Hematopoietic multipotent progenitor cell (in vitro differentiated cells): ENCODE measurements around the gene MAPKAP1. TPM values are rescaled to one million over a fixed set of nuclear protein-coding genes. Genes with fewer than 3 reads are reported as not detected.

Experiments used
- DNase-seq, 3 donors: peaks; one replicate each; pipeline ENCODE4 v3.0.0-alpha.2; 2011 to 2015; ENCODE audit warnings: low read depth in 2 of 3, low spot score in 2 of 3
- total RNA-seq: library from RNA; depleted of rRNA; stranded (reverse); fragments of >200 nt; gene quantifications from one replicate; pipeline ENCODE4 v1.2.3, GENCODE V29; 2012

Gene MAPKAP1
- total RNA-seq, 1 donor = 52.2 TPM

GRCh38 chr9:125612616-125613015, 94.4 kb downstream of the MAPKAP1 start:
- no peak for DNase-seq

GRCh38 chr9:125611121-125611765, 95.8 kb downstream of the MAPKAP1 start:
- no peak for DNase-seq

GRCh38 chr9:125609744-125610143, 97.3 kb downstream of the MAPKAP1 start:
- no peak for DNase-seq

GRCh38 chr9:125608489-125609224, 98.4 kb downstream of the MAPKAP1 start:
- no peak for DNase-seq

- DNase-seq = no peak
These were observed 102.8 kb downstream of the MAPKAP1 start for GRCh38 chr9:125604196-125604595.

- DNase-seq = no peak
These were observed 103.5 kb downstream of the MAPKAP1 start for GRCh38 chr9:125603478-125604021.

GRCh38 chr9:125601961-125602360, 105.0 kb downstream of the MAPKAP1 start:
- peak in 1 of 3 donors; percentile 5 for DNase-seq

GRCh38 chr9:125600194-125600593, 106.8 kb downstream of the MAPKAP1 start:
- DNase-seq = no peak

- no peak for DNase-seq
These were observed 112.8 kb downstream of the MAPKAP1 start for GRCh38 chr9:125594223-125594610.

- peak in 1 of 3 donors; percentile 23 for DNase-seq
These were observed 113.3 kb downstream of the MAPKAP1 start for GRCh38 chr9:125593581-125594222.

- no peak for DNase-seq
These were observed 115.1 kb downstream of the MAPKAP1 start for GRCh38 chr9:125591888-125592287.

GRCh38 chr9:125591245-125591644, 115.8 kb downstream of the MAPKAP1 start:
- DNase-seq = no peak

- no peak for DNase-seq
These were observed 117.7 kb downstream of the MAPKAP1 start for GRCh38 chr9:125589287-125589686.

- DNase-seq = no peak
These were observed 119.1 kb downstream of the MAPKAP1 start for GRCh38 chr9:125587819-125588460.

GRCh38 chr9:125586172-125586511, 120.9 kb downstream of the MAPKAP1 start:
- DNase-seq = peak in 1 of 3 donors; percentile 36

- DNase-seq = no peak
These were observed 121.4 kb downstream of the MAPKAP1 start for GRCh38 chr9:125585503-125586171.

GRCh38 chr9:125580701-125581286, 126.2 kb downstream of the MAPKAP1 start:
- DNase-seq = no peak

GRCh38 chr9:125579030-125579932, 127.7 kb downstream of the MAPKAP1 start:
- DNase-seq = no peak
